ENCODE measurements around the gene STX8. TPM values are rescaled to one million over a fixed set of nuclear protein-coding genes. Genes with fewer than 3 reads are reported as not detected.
A peak's percentile ranks its signal among the peaks of the same experiment; 100 is the strongest.

STX8 gene
- total and polyA plus RNA-seq, 8 donors = 26.9 to 37.4 (median 32.3) TPM

DNA sequence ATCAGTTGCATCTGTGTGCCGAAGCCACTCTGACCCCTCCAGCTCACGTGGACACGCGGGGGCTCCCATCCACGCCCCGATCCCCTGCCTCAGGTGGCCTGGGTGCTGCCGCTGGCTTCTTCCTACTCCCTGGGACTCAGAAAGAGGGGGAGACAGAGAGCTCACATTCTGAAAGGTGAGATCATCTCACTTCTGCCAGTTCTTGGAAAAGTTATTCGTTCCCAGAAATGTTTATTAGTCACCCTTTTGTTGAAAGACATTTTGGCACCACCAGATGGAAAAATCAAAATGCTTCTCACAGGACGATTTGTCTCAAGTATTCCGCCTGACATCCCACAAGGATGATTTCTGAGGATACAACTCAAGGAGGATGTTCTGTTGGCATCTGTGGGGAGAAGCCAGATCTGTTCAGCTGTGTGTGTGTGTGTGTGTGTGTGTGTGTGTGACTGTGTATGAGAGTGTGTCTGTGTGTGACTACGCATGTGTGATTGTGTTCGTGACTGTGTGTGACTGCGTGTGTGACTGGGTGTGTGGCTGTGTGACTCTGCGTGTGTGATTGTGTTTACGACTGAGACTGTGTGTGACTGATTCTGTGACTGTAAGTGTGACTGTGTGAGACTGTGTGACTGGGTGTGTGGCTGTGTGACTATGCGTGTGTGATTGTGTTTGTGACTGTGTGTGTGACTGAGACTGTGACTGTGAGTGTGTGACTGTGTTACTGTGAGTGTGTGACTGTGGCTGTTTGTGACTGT is 347.0 kb downstream of the STX8 start:
- 67 to 68% methylated on average over 16 of the region's 16 CpGs for WGBS, 2 donors

DNA sequence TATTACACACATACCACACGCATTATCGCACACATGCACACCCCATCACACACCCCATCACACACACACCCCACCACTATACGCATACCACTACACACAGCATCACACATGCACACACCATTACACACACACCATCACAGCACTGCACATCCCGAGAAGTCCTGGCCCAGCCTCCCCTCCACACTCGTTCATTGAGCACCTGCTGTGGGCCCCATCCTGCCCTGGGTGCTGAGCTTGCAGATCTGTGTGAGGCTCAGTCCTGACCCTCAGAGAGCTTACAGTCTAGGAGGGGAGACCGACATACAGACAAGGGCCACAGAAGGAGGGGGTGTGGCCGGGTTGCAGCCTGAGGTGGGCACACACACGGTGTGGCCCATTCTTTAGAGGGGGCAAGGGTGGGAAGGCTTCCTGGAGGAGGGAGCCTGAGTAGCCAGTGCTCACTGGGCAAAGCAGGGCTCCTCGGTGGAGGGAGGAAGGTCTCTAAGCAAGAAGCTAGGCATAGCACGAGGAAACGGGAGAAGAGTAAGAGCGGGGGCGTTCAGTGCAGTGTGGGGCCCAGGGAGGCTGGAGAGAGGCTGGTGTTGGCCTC is 347.7 kb downstream of the STX8 start:
- Histone ChIP-seq H3K9me3 (no peaks in the 10 kb centered on the region), H3K27ac (peak overlapping the region in 1 of 4 donors; percentile 37), H3K4me1 (peaks cover 0 to 6% (median 0%) of the 10 kb centered on the region in 3 donors), H3K4me3 (no peak overlapping the region), H3K27me3 (no peaks in the 10 kb centered on the region), H3K36me3 (no peaks in the 10 kb centered on the region)
- TF ChIP-seq, protein P1, sequence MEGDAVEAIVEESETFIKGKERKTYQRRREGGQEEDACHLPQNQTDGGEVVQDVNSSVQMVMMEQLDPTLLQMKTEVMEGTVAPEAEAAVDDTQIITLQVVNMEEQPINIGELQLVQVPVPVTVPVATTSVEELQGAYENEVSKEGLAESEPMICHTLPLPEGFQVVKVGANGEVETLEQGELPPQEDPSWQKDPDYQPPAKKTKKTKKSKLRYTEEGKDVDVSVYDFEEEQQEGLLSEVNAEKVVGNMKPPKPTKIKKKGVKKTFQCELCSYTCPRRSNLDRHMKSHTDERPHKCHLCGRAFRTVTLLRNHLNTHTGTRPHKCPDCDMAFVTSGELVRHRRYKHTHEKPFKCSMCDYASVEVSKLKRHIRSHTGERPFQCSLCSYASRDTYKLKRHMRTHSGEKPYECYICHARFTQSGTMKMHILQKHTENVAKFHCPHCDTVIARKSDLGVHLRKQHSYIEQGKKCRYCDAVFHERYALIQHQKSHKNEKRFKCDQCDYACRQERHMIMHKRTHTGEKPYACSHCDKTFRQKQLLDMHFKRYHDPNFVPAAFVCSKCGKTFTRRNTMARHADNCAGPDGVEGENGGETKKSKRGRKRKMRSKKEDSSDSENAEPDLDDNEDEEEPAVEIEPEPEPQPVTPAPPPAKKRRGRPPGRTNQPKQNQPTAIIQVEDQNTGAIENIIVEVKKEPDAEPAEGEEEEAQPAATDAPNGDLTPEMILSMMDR (IDR thresholded peaks at IDR 0.05) = no peak
- intact Hi-C loops (cut with DNase I) = no loop called here
- no peak for FAIRE-seq
- 77 to 82% methylated on average over 13 of the region's 13 CpGs for WGBS, 2 donors
- no peak for ATAC-seq
- DNase-seq = peak in 1 of 6 donors; percentile 38

More for the DNA sequence above, 347.0 kb downstream of the STX8 start:
- DNase-seq (no peak), ATAC-seq (peak; percentile 32 to 79 (median 57)), FAIRE-seq (no peak)
- peaks cover 0 to 6% (median 0%) of the 10 kb centered on the region in 3 donors for H3K4me1 ChIP-seq
- no peaks in the 10 kb centered on the region for H3K9me3 ChIP-seq
- H3K36me3 ChIP-seq = no peaks in the 10 kb centered on the region
- H3K27ac ChIP-seq = peak overlapping the region in 1 of 4 donors; percentile 37
- no peak overlapping the region for H3K4me3 ChIP-seq
- no peaks in the 10 kb centered on the region for H3K27me3 ChIP-seq
- TF ChIP-seq, protein P1 (IDR thresholded peaks at IDR 0.05) = no peak
- intact Hi-C loops (cut with DNase I) = no loop called here

DNA sequence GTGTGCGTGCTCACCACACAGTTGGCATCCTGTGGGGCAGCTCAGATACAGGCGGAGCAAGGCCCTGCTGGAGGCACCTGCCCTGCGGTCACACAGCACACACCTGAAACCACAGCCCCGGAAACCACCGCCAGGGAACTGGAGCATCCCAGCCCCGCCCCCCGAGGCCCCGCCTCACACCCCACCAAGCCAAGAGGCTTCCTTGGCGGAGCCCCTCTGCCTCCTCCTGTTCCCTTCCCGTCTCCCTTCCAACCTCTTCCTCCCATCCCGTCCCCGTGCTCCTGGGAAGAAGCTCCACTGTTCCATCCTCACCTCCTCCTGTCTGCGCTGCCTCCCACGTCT is 348.9 kb downstream of the STX8 start:
- Histone ChIP-seq H3K4me3 (no peak overlapping the region), H3K36me3 (no peaks in the 10 kb centered on the region), H3K9me3 (no peaks in the 10 kb centered on the region), H3K27me3 (no peaks in the 10 kb centered on the region), H3K27ac (no peak overlapping the region), H3K4me1 (peaks cover 0 to 6% (median 0%) of the 10 kb centered on the region in 3 donors)
- TF ChIP-seq, protein P1 (IDR thresholded peaks at IDR 0.05) = no peak
- DNase-seq = peak in 1 of 6 donors; percentile 55
- 65 to 78% methylated on average over 11 to 14 of the region's 14 CpGs for WGBS, 2 donors
- FAIRE-seq = no peak
- intact Hi-C loops (cut with DNase I) = no loop called here
- ATAC-seq = no peak

DNA sequence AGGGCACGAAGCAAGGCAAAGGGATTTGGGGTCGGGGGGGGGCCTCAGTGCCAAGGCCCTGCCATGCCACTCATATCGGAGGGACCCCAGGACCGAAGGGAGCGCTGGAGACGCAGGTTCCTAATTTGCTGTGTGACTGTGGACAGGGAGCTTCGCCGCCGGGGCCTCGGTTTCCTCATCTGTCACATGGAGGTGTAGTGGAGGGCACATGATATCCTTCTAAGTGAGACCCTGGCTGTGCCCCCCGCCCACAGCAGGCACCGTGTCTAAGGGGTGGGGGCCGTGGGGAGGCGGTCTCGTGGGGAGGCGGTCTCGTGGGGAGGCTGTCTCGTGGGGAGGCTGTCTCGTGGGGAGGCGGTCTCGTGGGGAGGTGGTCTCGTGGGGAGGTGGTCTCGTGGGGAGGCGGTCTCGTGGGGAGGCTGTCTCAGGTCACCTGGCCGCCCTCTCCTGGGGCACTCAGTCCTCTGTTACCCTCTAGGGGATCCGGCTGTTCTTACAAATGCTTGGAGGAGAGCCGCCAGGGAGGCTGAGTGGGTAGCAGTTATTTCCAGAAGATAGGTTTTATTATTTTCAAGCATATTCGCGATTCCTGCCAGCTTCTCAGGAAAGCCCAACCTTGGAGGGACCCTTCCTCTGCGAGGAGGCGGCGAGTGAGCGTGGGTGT is 349.4 kb downstream of the STX8 start:
- TF ChIP-seq, protein P1 (IDR thresholded peaks at IDR 0.05) = no peak

More for the DNA sequence above, 349.4 kb downstream of the STX8 start:
- Histone ChIP-seq H3K27me3 (no peaks in the 10 kb centered on the region), H3K4me1 (peaks cover 0 to 6% (median 0%) of the 10 kb centered on the region in 3 donors), H3K9me3 (no peaks in the 10 kb centered on the region), H3K4me3 (no peak overlapping the region), H3K36me3 (no peaks in the 10 kb centered on the region), H3K27ac (no peak overlapping the region)
- DNase-seq (peak in 1 of 6 donors; percentile 58), ATAC-seq (no peak), FAIRE-seq (no peak)
- intact Hi-C loops (cut with DNase I) = no loop called here
- whole genome bisulfite sequencing, 2 donors = 82 to 84% methylated on average over 31 to 34 of the region's 34 CpGs
